ENCODE data around the gene C14orf180.

Gene C14orf180

GRCh38 chr14:104594310-104595046, 14.9 kb downstream of the C14orf180 start:
- no peak for DNase-seq

- DNase-seq, result no peak
Observed at GRCh38 chr14:104595116-104595675, 15.6 kb downstream of the C14orf180 start.

GRCh38 chr14:104595911-104596450, 16.4 kb downstream of the C14orf180 start:
- no peak for DNase-seq

- DNase-seq, result no peak
Observed at GRCh38 chr14:104596451-104596918, 16.9 kb downstream of the C14orf180 start.

GRCh38 chr14:104596927-104597351, 17.4 kb downstream of the C14orf180 start:
- no peak for DNase-seq

- no peak for DNase-seq
Observed at GRCh38 chr14:104597576-104597975, 18.0 kb downstream of the C14orf180 start.

- peak; percentile 5 for DNase-seq
Observed at GRCh38 chr14:104598039-104598909, 18.7 kb downstream of the C14orf180 start.

- no peak for DNase-seq
Observed at GRCh38 chr14:104598910-104599273, 19.3 kb downstream of the C14orf180 start.

- no peak for DNase-seq
Observed at GRCh38 chr14:104599446-104599845, 19.9 kb downstream of the C14orf180 start.

- DNase-seq, result no peak
Observed at GRCh38 chr14:104600141-104600643, 20.6 kb downstream of the C14orf180 start.

GRCh38 chr14:104600805-104601204, 21.2 kb downstream of the C14orf180 start:
- no peak for DNase-seq

- no peak for DNase-seq
Observed at GRCh38 chr14:104601786-104602185, 22.2 kb downstream of the C14orf180 start.

GRCh38 chr14:104602315-104602932, 22.9 kb downstream of the C14orf180 start:
- no peak for DNase-seq

- no peak for DNase-seq
Observed at GRCh38 chr14:104602933-104603325, 23.4 kb downstream of the C14orf180 start.

GRCh38 chr14:104603711-104604401, 24.3 kb downstream of the C14orf180 start:
- no peak for DNase-seq

- no peak for DNase-seq
Observed at GRCh38 chr14:104604458-104605449, 25.2 kb downstream of the C14orf180 start, which contains the start of gene TMEM179. TSS of gene TMEM179 (minus strand) at chr14:104604772. CDS start at chr14:104604741, 31 bp downstream.

GRCh38 chr14:104609666-104610065, 30.1 kb downstream of the C14orf180 start:
- DNase-seq, result no peak

GRCh38 chr14:104610749-104611310, 31.3 kb downstream of the C14orf180 start:
- DNase-seq, result no peak

GRCh38 chr14:104611881-104612280, 32.3 kb downstream of the C14orf180 start:
- no peak for DNase-seq

GRCh38 chr14:104614126-104614812, 34.7 kb downstream of the C14orf180 start:
- no peak for DNase-seq

Measured in activated naive CD4-positive, alpha-beta T cell treated with anti-CD3 and anti-CD28 coated beads, Interleukin-2, amount 50 U/mL, for 16 hours (primary cell).